HepG2 (cell line): Measurements from ENCODE around the gene CTIF. TPM values are rescaled to one million over a fixed set of nuclear protein-coding genes. Genes with fewer than 3 reads are reported as not detected.

ENCODE experiments used
- ATAC-seq: fragments of 200-7000 bp; cut with Tn5 transposase; 3 replicates; pipeline ENCODE4 v1.9.1; 2020; ENCODE audit warnings: mild to moderate bottlenecking, moderate library complexity
- BruUV-seq: library from RNA; stranded (reverse); fragments of 400-500 nt; replicated peaks from 2 replicates; lab custom pipeline; 2021; lab: Mats Ljungman, UMichigan
- CTCF ChIA-PET: fragments of 300-600 bp; formaldehyde crosslinking; extraction: SDS; loops from one replicate; lab custom pipeline; 2021; ENCODE audit warnings: low total read pairs, inconsistent platforms, low intra/inter-chr PET ratio; lab: Yijun Ruan, JAX
- POLR2A ChIA-PET: fragments of 350-600 bp; sonication (Branson Sonifier 250); formaldehyde crosslinking; loops from one replicate; lab custom pipeline; 2020; ENCODE audit warnings: antibody characterized with exemption, inconsistent platforms; lab: Yijun Ruan, JAX
- DNase-seq: peaks from one replicate; pipeline ENCODE4 v3.0.0-alpha.2; 2015; ENCODE audit warnings: low spot score
- FAIRE-seq: peaks from 3 replicates; lab custom pipeline; 2011; peaks lifted over from hg19 to GRCh38; lab: Jason Lieb, UNC
- H2AFZ ChIP-seq: one replicate; pipeline ENCODE4 v1.6.1; 2011; ENCODE audit warnings: low read length, inconsistent platforms
- H3K27ac ChIP-seq: fragments of 300-600 bp; 3 replicates; pipeline ENCODE4 v1.8.0; 2011; ENCODE audit warnings: mixed run types, mild to moderate bottlenecking, mixed read lengths, low read length, inconsistent platforms; ENCODE audit not compliant: insufficient read depth; ENCODE audit errors: extremely low read length
- H3K27me3 ChIP-seq, 2 experiments: fragments of 200-600 bp in 1 of 2; 2 replicates in 1 of 2; 3 replicates in 1 of 2; pipeline versions ENCODE4 v1.6.0 to v1.8.0; 2011; ENCODE audit warnings: low read length in 2 of 2, mild to moderate bottlenecking in 2 of 2, moderate library complexity in 2 of 2, inconsistent platforms in 1 of 2; ENCODE audit not compliant: insufficient read depth in 2 of 2, control insufficient read depth in 1 of 2
- H3K36me3 ChIP-seq, 2 experiments: fragments of 200-600 bp in 1 of 2; replicated peaks in 1 of 2; 2 replicates in 1 of 2; 3 replicates in 1 of 2; pipeline versions ENCODE4 v1.5.1 to v1.8.0; 2011; ENCODE audit warnings: low read length in 2 of 2, inconsistent platforms in 1 of 2; ENCODE audit not compliant: insufficient read depth in 2 of 2, control insufficient read depth in 1 of 2
- H3K4me1 ChIP-seq: 2 replicates; pipeline ENCODE4 v1.5.1; 2012; ENCODE audit warnings: low read length, inconsistent platforms; ENCODE audit not compliant: insufficient read depth
- H3K4me2 ChIP-seq: 2 replicates; pipeline ENCODE4 v1.6.0; 2011; ENCODE audit warnings: low read depth, low read length, inconsistent platforms
- H3K4me3 ChIP-seq, 3 experiments: fragments of 200-600 bp in 1 of 3; sonication (generic), shearing (Covaris generic) in 1 of 3; replicated peaks in 1 of 3; 2 replicates each; pipeline ENCODE4 v1.5.1; 2011 to 2016; ENCODE audit warnings: low read length in 3 of 3, inconsistent platforms in 2 of 3, low read depth in 2 of 3, mild to moderate bottlenecking in 2 of 3, control low read depth in 1 of 3, mixed read lengths in 1 of 3; ENCODE audit not compliant: insufficient read depth in 1 of 3
- H3K79me2 ChIP-seq: one replicate; pipeline ENCODE4 v1.6.1; 2011; ENCODE audit warnings: low read length, inconsistent platforms; ENCODE audit not compliant: insufficient read depth
- H3K9ac ChIP-seq: 2 replicates; pipeline ENCODE4 v1.6.0; 2011; ENCODE audit warnings: mild to moderate bottlenecking, low read depth, low read length, inconsistent platforms; ENCODE audit not compliant: insufficient read depth
- H3K9me3 ChIP-seq: 2 replicates; pipeline ENCODE4 v1.5.1; 2012; ENCODE audit warnings: mild to moderate bottlenecking, low read length
- H4K20me1 ChIP-seq: 2 replicates; pipeline ENCODE4 v1.6.0; 2011; ENCODE audit warnings: inconsistent platforms, mild to moderate bottlenecking, low read length, moderate library complexity; ENCODE audit not compliant: insufficient read depth
- ARNT ChIP-seq: fragments of 450-650 bp; IDR thresholded peaks from 2 replicates; pipeline ENCODE4 v1.6.1; 2017
- ZBTB40 ChIP-seq, 2 experiments: fragments of 450-650 bp in 1 of 2; sonication (generic) in 1 of 2; formaldehyde crosslinking in 1 of 2; IDR thresholded peaks; 2 replicates each; pipeline versions ENCODE4 v1.6.1 to v1.8.0; 2016 to 2022; ENCODE audit warnings: antibody characterized with exemption in 1 of 2, mild to moderate bottlenecking in 1 of 2, missing genetic modification reagents in 1 of 2
- WGBS: methylation state at CpG from one replicate; pipeline ENCODE4 v1.1.6; 2017; ENCODE audit warnings: low lambda C conversion rate; 5-methylcytosine and 5-hydroxymethylcytosine counted together
- in situ Hi-C: cut with HindIII; loops from 2 replicates; pipeline ENCODE4 v1.10.0; 2017; ENCODE audit warnings: low pct_unique_long_range_greater_than_20kb; ENCODE audit not compliant: extremely low pct_ligation_motif_present
- intact Hi-C: fragments of 100-400 bp; cut with micrococcal nuclease; formaldehyde crosslinking; loops from one replicate; pipeline ENCODE4 v1.10.0; 2022; ENCODE audit not compliant: unreplicated experiment
- polyA plus RNA-seq, 8 experiments: library from polyadenylated mRNA; depleted of rRNA in 3 of 8; stranded (reverse) in 7 of 8; unstranded in 1 of 8; fragments of >200 nt; fragmentation: Illumina TruSeq in 4 of 8; extraction: Trizol in 4 of 8; gene quantifications; 2 replicates each; pipeline versions ENCODE4 v1.2.1 to v1.2.3, GENCODE V29; 2011 to 2016; ENCODE audit warnings: low read depth in 4 of 8, missing spikeins in 1 of 8, mixed read lengths in 1 of 8; ENCODE audit not compliant: insufficient read depth in 1 of 8
- total RNA-seq, 5 experiments: library from RNA; depleted of rRNA; stranded (reverse); fragments of >200 nt; fragmentation: Illumina TruSeq; extraction: Trizol; gene quantifications; 2 replicates each; pipeline ENCODE4 v1.2.3, GENCODE V29; 2016; ENCODE audit warnings: low read depth in 1 of 5

The CTIF gene
- total and polyA plus RNA-seq, 2 of the 13 experiments (the other 11 are each of a cell fraction or from before 2014, with no cell fraction given): 18.2 to 28.0 TPM

DNA sequence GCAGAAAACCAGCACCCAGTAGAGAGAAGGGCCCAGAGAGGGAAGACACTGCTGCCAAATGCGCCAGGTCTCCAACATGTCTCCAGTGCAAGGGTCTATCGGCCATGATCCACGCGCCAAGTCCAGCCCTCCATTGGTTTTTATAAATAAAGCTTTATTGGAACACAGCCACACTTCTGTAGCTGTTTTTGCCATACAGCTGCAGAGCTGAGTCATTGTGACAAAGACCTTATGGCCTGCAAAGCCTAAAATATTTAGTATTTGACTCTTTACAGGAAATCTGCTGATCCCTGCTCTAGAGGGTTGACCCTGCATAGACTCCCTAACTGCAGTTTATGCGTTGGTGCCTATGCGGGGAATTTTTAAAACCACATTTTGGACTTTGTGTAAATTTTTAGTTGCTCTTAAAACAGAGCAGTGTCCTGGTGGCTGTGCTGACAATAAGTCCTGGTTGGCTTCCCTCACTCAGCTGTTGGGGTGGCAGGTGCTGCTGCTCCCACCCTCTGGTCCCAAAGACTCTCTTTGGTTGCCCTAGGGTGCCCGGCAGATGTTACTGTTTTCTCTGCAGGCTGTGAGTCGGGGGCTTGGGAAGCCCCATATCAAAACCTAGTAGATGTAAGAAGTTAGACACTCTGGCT lies 154.9 kb downstream of the CTIF start:
- Histone ChIP-seq H4K20me1 (no peaks in the 10 kb centered on the region), H3K79me2 (no peaks in the 10 kb centered on the region), H3K4me1 (peaks cover 8% of the 10 kb centered on the region), H2AFZ (no peak overlapping the region), H3K9ac (no peak overlapping the region), H3K27ac (no peak overlapping the region), H3K9me3 (no peaks in the 10 kb centered on the region)
- BruUV-seq: no TSS peak
- ATAC-seq: no peak
- intact Hi-C loops: no loop called here
- in situ Hi-C loops: loop anchor here (25.0 kb wide), 1 partner anchor 744 kb away; no protein-coding TSS in a partner anchor
- no peak for TF ChIP-seq ZBTB40 (IDR thresholded peaks at IDR 0.05)
- TF ChIP-seq ZBTB40 (CRISPR knock-in tag; IDR thresholded peaks at IDR 0.05): peak; percentile 96
- TF ChIP-seq ARNT: no peak
- TF ChIP-seq, all 625 proteins: peak for 1
- no peak overlapping the region for H3K4me3 ChIP-seq
- DNase-seq: no peak
- no peak for FAIRE-seq
- WGBS: 97% methylated on average over 6 of the region's 8 CpGs
- H3K27me3 ChIP-seq: no peaks in the 10 kb centered on the region
- POLR2A ChIA-PET: no interaction called here
- CTCF ChIA-PET: no interaction called here
- no peak overlapping the region for H3K4me2 ChIP-seq
- peaks cover 3 to 28% of the 10 kb centered on the region in 2 experiments for H3K36me3 ChIP-seq
